PC-3 (cell line): ENCODE results near the gene TAF1A.

Source experiments
- EZH2 ChIP-seq: fragments of 300-600 bp; sonication (generic); IDR thresholded peaks from one replicate; pipeline ENCODE4 v1.6.1; 2017; ENCODE audit warnings: antibody characterized with exemption, mild to moderate bottlenecking, low read length; ENCODE audit not compliant: unreplicated experiment
- TF ChIP-seq, protein P1 (sequence below): fragments of 300-600 bp; sonication (generic); conservative IDR thresholded peaks from 2 replicates; pipeline ENCODE4 v1.5.1; 2017; ENCODE audit warnings: antibody characterized with exemption, low read depth, mild to moderate bottlenecking, low read length

DNA sequence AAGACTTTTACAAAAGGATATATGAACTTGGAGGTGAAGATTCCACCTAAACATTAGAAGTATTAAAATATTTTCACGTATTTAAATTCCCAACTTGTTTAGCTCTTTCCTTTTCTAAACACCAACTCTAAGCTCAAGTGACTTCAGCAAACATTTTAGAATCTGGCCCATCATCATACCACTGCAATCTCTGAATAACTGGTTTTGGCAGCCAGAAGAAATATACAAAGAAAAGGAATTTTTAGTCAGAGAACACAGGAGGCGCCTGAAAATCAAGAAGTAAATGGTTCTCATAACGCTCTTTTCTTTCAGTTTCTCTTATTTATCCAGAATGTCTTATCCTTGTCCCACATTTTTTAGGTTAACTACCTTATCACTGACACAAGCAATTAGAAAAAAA lies 10.4 kb downstream of the TAF1A start:
- TF ChIP-seq, protein P1, sequence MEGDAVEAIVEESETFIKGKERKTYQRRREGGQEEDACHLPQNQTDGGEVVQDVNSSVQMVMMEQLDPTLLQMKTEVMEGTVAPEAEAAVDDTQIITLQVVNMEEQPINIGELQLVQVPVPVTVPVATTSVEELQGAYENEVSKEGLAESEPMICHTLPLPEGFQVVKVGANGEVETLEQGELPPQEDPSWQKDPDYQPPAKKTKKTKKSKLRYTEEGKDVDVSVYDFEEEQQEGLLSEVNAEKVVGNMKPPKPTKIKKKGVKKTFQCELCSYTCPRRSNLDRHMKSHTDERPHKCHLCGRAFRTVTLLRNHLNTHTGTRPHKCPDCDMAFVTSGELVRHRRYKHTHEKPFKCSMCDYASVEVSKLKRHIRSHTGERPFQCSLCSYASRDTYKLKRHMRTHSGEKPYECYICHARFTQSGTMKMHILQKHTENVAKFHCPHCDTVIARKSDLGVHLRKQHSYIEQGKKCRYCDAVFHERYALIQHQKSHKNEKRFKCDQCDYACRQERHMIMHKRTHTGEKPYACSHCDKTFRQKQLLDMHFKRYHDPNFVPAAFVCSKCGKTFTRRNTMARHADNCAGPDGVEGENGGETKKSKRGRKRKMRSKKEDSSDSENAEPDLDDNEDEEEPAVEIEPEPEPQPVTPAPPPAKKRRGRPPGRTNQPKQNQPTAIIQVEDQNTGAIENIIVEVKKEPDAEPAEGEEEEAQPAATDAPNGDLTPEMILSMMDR, result no peak
- no peak for TF ChIP-seq EZH2
